Right lobe of liver (tissue), 4 donors: ENCODE measurements around the gene TYW1B.
"Not testable (repeated sequence)": the region's sequence is repeated elsewhere in the genome, so short reads cannot be mapped to it uniquely, and the experiment has no call there.

Source experiments
- POLR2A ChIP-seq: fragments of 450-650 bp; IDR thresholded peaks from one replicate; pipeline ENCODE4 v1.6.1; 2017; ENCODE audit warnings: antibody characterized with exemption, mild to moderate bottlenecking
- TF ChIP-seq, protein P1 (sequence below), 4 donors: fragments of 200-600 bp in 3 of 4; fragments of 450-650 bp in 1 of 4; IDR thresholded peaks; one replicate each; pipeline versions ENCODE4 v1.5.1 to v1.8.0; 2016 to 2022; ENCODE audit warnings: antibody characterized with exemption in 4 of 4, mild to moderate bottlenecking in 2 of 4
- donor health status: DM: no; HTN: no; CAD: no.
- donor health status: DM: no; HTN: no; CAD: no.
- donor health status: DM: no; HTN: yes; CAD: no.

GRCh38 chr7:72625721-72626423 is 202.1 kb downstream of the TYW1B start:
- TF ChIP-seq, protein P1, sequence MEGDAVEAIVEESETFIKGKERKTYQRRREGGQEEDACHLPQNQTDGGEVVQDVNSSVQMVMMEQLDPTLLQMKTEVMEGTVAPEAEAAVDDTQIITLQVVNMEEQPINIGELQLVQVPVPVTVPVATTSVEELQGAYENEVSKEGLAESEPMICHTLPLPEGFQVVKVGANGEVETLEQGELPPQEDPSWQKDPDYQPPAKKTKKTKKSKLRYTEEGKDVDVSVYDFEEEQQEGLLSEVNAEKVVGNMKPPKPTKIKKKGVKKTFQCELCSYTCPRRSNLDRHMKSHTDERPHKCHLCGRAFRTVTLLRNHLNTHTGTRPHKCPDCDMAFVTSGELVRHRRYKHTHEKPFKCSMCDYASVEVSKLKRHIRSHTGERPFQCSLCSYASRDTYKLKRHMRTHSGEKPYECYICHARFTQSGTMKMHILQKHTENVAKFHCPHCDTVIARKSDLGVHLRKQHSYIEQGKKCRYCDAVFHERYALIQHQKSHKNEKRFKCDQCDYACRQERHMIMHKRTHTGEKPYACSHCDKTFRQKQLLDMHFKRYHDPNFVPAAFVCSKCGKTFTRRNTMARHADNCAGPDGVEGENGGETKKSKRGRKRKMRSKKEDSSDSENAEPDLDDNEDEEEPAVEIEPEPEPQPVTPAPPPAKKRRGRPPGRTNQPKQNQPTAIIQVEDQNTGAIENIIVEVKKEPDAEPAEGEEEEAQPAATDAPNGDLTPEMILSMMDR (IDR thresholded peaks at IDR 0.05): not testable (repeated sequence)
- TF ChIP-seq POLR2A: not testable (repeated sequence)
